ENCODE measurements around the gene TPR.

DNA sequence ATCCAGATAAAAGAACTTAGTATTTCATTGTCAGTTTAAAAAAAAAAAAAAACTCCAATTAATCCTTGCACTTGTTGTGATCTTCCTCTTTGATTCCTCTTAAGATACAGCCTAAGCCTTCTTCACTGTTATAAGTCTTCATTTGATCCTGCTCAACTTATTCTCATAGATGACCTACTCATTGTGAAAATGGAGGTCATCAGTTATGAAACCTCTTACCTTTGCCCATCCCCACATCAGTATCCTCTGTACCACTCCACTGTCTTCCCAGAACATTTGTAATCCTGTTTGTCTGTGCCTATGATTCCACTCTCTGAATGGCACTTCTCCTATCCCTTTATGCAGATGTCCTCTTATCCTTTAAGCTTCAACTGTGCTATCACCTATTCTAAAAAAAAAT, 28.6 kb upstream of the TPR start:
- TF ChIP-seq, protein P1, sequence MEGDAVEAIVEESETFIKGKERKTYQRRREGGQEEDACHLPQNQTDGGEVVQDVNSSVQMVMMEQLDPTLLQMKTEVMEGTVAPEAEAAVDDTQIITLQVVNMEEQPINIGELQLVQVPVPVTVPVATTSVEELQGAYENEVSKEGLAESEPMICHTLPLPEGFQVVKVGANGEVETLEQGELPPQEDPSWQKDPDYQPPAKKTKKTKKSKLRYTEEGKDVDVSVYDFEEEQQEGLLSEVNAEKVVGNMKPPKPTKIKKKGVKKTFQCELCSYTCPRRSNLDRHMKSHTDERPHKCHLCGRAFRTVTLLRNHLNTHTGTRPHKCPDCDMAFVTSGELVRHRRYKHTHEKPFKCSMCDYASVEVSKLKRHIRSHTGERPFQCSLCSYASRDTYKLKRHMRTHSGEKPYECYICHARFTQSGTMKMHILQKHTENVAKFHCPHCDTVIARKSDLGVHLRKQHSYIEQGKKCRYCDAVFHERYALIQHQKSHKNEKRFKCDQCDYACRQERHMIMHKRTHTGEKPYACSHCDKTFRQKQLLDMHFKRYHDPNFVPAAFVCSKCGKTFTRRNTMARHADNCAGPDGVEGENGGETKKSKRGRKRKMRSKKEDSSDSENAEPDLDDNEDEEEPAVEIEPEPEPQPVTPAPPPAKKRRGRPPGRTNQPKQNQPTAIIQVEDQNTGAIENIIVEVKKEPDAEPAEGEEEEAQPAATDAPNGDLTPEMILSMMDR (IDR thresholded peaks at IDR 0.05) = no peak
- no peak for TF ChIP-seq RARB (CRISPR knock-in tag; IDR thresholded peaks at IDR 0.05)
- TF ChIP-seq, protein P2, sequence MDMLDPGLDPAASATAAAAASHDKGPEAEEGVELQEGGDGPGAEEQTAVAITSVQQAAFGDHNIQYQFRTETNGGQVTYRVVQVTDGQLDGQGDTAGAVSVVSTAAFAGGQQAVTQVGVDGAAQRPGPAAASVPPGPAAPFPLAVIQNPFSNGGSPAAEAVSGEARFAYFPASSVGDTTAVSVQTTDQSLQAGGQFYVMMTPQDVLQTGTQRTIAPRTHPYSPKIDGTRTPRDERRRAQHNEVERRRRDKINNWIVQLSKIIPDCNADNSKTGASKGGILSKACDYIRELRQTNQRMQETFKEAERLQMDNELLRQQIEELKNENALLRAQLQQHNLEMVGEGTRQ (IDR thresholded peaks at IDR 0.05) = no peak
- no peak for TF ChIP-seq NR3C1 (IDR thresholded peaks at IDR 0.05)
- TF ChIP-seq, protein P3, sequence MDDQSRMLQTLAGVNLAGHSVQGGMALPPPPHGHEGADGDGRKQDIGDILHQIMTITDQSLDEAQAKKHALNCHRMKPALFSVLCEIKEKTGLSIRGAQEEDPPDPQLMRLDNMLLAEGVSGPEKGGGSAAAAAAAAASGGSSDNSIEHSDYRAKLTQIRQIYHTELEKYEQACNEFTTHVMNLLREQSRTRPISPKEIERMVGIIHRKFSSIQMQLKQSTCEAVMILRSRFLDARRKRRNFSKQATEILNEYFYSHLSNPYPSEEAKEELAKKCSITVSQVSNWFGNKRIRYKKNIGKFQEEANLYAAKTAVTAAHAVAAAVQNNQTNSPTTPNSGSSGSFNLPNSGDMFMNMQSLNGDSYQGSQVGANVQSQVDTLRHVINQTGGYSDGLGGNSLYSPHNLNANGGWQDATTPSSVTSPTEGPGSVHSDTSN (IDR thresholded peaks at IDR 0.05) = no peak
- TF ChIP-seq, protein P4, sequence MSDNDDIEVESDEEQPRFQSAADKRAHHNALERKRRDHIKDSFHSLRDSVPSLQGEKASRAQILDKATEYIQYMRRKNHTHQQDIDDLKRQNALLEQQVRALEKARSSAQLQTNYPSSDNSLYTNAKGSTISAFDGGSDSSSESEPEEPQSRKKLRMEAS (IDR thresholded peaks at IDR 0.05) = no peak
- TF ChIP-seq CHD2 (IDR thresholded peaks at IDR 0.05; ENCODE audit: low read length, partially characterized antibody) = no peak
- no peak for TF ChIP-seq RFX5 (IDR thresholded peaks at IDR 0.05)
- TF ChIP-seq CBX2 (IDR thresholded peaks at IDR 0.05; ENCODE audit: borderline replicate concordance, low read depth) = no peak
- TF ChIP-seq POLR2AphosphoS2 (conservative IDR thresholded peaks at IDR 0.05; ENCODE audit: low read length) = no peak
- TF ChIP-seq RAD21 (conservative IDR thresholded peaks at IDR 0.05 in 1 of 2, IDR thresholded peaks at IDR 0.05 in 1 of 2) = no peak

All from A549 (cell line).